B cell (primary cell): ENCODE data around the gene SFSWAP. TPM values are rescaled to one million over a fixed set of nuclear protein-coding genes. Genes with fewer than 3 reads are reported as not detected.

ENCODE experiments used
- ATAC-seq: fragments of 200-7000 bp; cut with Tn5 transposase; one replicate; pipeline ENCODE4 v1.10.0; 2021; ENCODE audit warnings: low read depth, mild to moderate bottlenecking, moderate number of reproducible peaks, moderate library complexity
- CTCF ChIA-PET: fragments of 350-600 bp; sonication (Branson Sonifier 250); formaldehyde crosslinking; loops from one replicate; lab custom pipeline; 2021; ENCODE audit warnings: antibody characterized with exemption, inconsistent platforms; lab: Charles Lee
- POLR2A ChIA-PET: fragments of 350-600 bp; sonication (Branson Sonifier 250); formaldehyde crosslinking; loops from one replicate; lab custom pipeline; 2021; ENCODE audit warnings: antibody characterized with exemption; lab: Charles Lee
- DNase-seq: peaks from one replicate; pipeline ENCODE4 v3.0.0; 2013
- H2AFZ ChIP-seq: 2 replicates; pipeline ENCODE4 v1.6.1; 2012; ENCODE audit warnings: mild to moderate bottlenecking, low read depth, low read length; ENCODE audit not compliant: insufficient read depth, poor library complexity, severe bottlenecking
- H3K27ac ChIP-seq, 2 donors: 1 replicate in 1 of 2; 2 replicates in 1 of 2; pipeline ENCODE4 v1.5.1; 2012 to 2013; ENCODE audit warnings: low read length in 2 of 2, mild to moderate bottlenecking in 2 of 2, moderate library complexity in 1 of 2
- H3K27me3 ChIP-seq, 4 experiments: fragments of 200-600 bp in 1 of 4; sonication (generic) in 1 of 4; replicated peaks in 1 of 4; 1 replicate in 2 of 4; 2 replicates in 2 of 4; pipeline versions ENCODE4 v1.6.1 to v1.7.0; 2013 to 2016; ENCODE audit warnings: low read length in 3 of 4, mild to moderate bottlenecking in 2 of 4, mixed read lengths in 1 of 4, moderate library complexity in 1 of 4; ENCODE audit not compliant: insufficient read depth in 4 of 4, control insufficient read depth in 3 of 4; ENCODE audit errors: control extremely low read depth in 1 of 4
- H3K36me3 ChIP-seq, 2 experiments: replicated peaks in 1 of 2; 1 replicate in 1 of 2; 2 replicates in 1 of 2; pipeline versions ENCODE4 v1.6.1 to v1.7.1; 2013; ENCODE audit warnings: low read length in 1 of 2; ENCODE audit not compliant: insufficient read depth in 2 of 2, control insufficient read depth in 1 of 2; ENCODE audit errors: control extremely low read depth in 1 of 2, extremely low read depth in 1 of 2
- H3K4me1 ChIP-seq, 2 donors: fragments of 200-600 bp in 1 of 2; sonication (generic) in 1 of 2; 1 replicate in 1 of 2; 2 replicates in 1 of 2; pipeline versions ENCODE4 v1.5.1 to v1.6.1; 2013 to 2017; ENCODE audit warnings: low read length in 2 of 2; ENCODE audit not compliant: control insufficient read depth in 2 of 2, insufficient read depth in 2 of 2
- H3K4me2 ChIP-seq: replicated peaks from 2 replicates; pipeline ENCODE3; 2012; ENCODE audit warnings: mild to moderate bottlenecking, low read depth, low read length; ENCODE audit not compliant: poor library complexity, severe bottlenecking
- H3K4me3 ChIP-seq, 5 experiments: fragments of 200-600 bp in 1 of 5; sonication (generic) in 1 of 5; 1 replicate in 3 of 5; 2 replicates in 2 of 5; pipeline versions ENCODE4 v1.5.1 to v1.7.0; 2011 to 2016; ENCODE audit warnings: low read length in 4 of 5, mild to moderate bottlenecking in 4 of 5, low read depth in 2 of 5, control low read depth in 1 of 5, moderate library complexity in 1 of 5; ENCODE audit not compliant: insufficient read depth in 1 of 5; ENCODE audit errors: control extremely low read depth in 1 of 5, extremely low read depth in 1 of 5
- H3K79me2 ChIP-seq: fragments of 200-600 bp; sonication (generic); one replicate; pipeline ENCODE4 v1.6.0; 2016; ENCODE audit warnings: low read length; ENCODE audit not compliant: control insufficient read depth, insufficient read depth
- H3K9ac ChIP-seq: fragments of 200-600 bp; sonication (generic); 2 replicates; pipeline ENCODE4 v1.6.1; 2017; ENCODE audit warnings: mild to moderate bottlenecking, low read length, moderate library complexity
- H3K9me3 ChIP-seq, 3 donors: one replicate each; pipeline versions ENCODE4 v1.6.1 to v1.7.1; 2013; ENCODE audit warnings: low read length in 2 of 3; ENCODE audit not compliant: control insufficient read depth in 2 of 3, insufficient read depth in 1 of 3; ENCODE audit errors: control extremely low read depth in 1 of 3
- H4K20me1 ChIP-seq: 2 replicates; pipeline ENCODE4 v1.6.0; 2012; ENCODE audit warnings: mild to moderate bottlenecking, low read length; ENCODE audit not compliant: insufficient read depth, control insufficient read depth, poor library complexity, severe bottlenecking
- H3K27ac Mint-ChIP-seq: one replicate; pipeline ENCODE4 v1.8.0; 2021; ENCODE audit warnings: mixed read lengths
- H3K27me3 Mint-ChIP-seq: one replicate; pipeline ENCODE4 v1.8.0; 2021; ENCODE audit warnings: mixed read lengths
- H3K4me1 Mint-ChIP-seq: one replicate; pipeline ENCODE4 v1.8.0; 2021; ENCODE audit warnings: mixed read lengths
- H3K4me3 Mint-ChIP-seq: one replicate; pipeline ENCODE4 v1.8.0; 2021; ENCODE audit warnings: mixed read lengths
- H3K9me3 Mint-ChIP-seq: one replicate; pipeline ENCODE4 v1.8.0; 2022; ENCODE audit warnings: mixed read lengths; ENCODE audit not compliant: insufficient read depth
- CTCF ChIP-seq: fragments of 200-600 bp; IDR thresholded peaks from one replicate; pipeline ENCODE4 v1.8.0; 2022; ENCODE audit warnings: antibody characterized with exemption, mild to moderate bottlenecking
- EZH2 ChIP-seq: IDR thresholded peaks from 2 replicates; pipeline ENCODE4 v1.6.1; 2012; ENCODE audit warnings: borderline replicate concordance, low read depth, mild to moderate bottlenecking, moderate library complexity, low read length; ENCODE audit not compliant: insufficient read depth, poor library complexity, severe bottlenecking
- WGBS: methylation state at CpG from one replicate; pipeline ENCODE4 v1.1.5; 2013; ENCODE audit warnings: missing lambda C conversion rate; ENCODE audit not compliant: insufficient coverage; 5-methylcytosine and 5-hydroxymethylcytosine counted together
- intact Hi-C: fragments of 100-400 bp; cut with micrococcal nuclease; formaldehyde crosslinking; loops from one replicate; pipeline ENCODE4 v1.10.0; 2022
- polyA plus RNA-seq: library from polyadenylated mRNA; depleted of rRNA; stranded (reverse); fragments of >200 nt; gene quantifications from 2 replicates; pipeline ENCODE4 v1.2.3, GENCODE V29; 2012
- total RNA-seq, 2 donors: library from RNA; stranded (reverse); fragments of 120-200 nt in 1 of 2; gene quantifications; 1 replicate in 1 of 2; 2 replicates in 1 of 2; pipeline versions ENCODE4 v1.2.3 to v1.2.4, GENCODE V29; 2013 to 2022

SFSWAP gene
- total and polyA plus RNA-seq, 2 donors (not counting 1 experiment from before 2014, with no cell fraction given): 69.3 to 122 TPM

- Histone ChIP-seq H3K4me2 (no peak overlapping the region), H3K27ac (no peak overlapping the region), H3K9me3 (peaks cover 0 to 8% (median 0%) of the 10 kb centered on the region in 3 donors), H3K4me3 (no peak overlapping the region), H3K79me2 (no peaks in the 10 kb centered on the region), H3K9ac (no peak overlapping the region), H4K20me1 (no peaks in the 10 kb centered on the region), H3K4me1 (no peaks in the 10 kb centered on the region), H3K27me3 (peaks cover 0 to 6% (median 0%) of the 10 kb centered on the region in 4 experiments), H3K36me3 (no peaks in the 10 kb centered on the region), H2AFZ (no peak overlapping the region)
- no peak overlapping the region for H3K4me3 Mint-ChIP-seq
- WGBS: 87% methylated on average over 3 of the region's 6 CpGs
- ChIA-PET POLR2A (no interaction called here), CTCF (no interaction called here)
- peaks cover 14% of the 10 kb centered on the region for H3K27me3 Mint-ChIP-seq
- intact Hi-C loops: no loop called here
- no peak overlapping the region for H3K27ac Mint-ChIP-seq
- TF ChIP-seq EZH2: no peak
- H3K9me3 Mint-ChIP-seq: peaks cover 3% of the 10 kb centered on the region
- DNase-seq (no peak), ATAC-seq (no peak)
- no peaks in the 10 kb centered on the region for H3K4me1 Mint-ChIP-seq
These were observed 36.5 kb upstream of the SFSWAP start for GRCh38 chr12:131674373-131674772.

- peaks cover 12% of the 10 kb centered on the region for H3K27me3 Mint-ChIP-seq
- Histone ChIP-seq H3K27ac (no peak overlapping the region), H3K9ac (no peak overlapping the region), H3K9me3 (peaks cover 0 to 8% (median 0%) of the 10 kb centered on the region in 3 donors), H2AFZ (no peak overlapping the region), H4K20me1 (no peaks in the 10 kb centered on the region), H3K27me3 (peaks cover 0 to 6% (median 0%) of the 10 kb centered on the region in 4 experiments), H3K4me1 (no peaks in the 10 kb centered on the region), H3K36me3 (no peaks in the 10 kb centered on the region), H3K79me2 (no peaks in the 10 kb centered on the region), H3K4me3 (no peak overlapping the region), H3K4me2 (no peak overlapping the region)
- WGBS: 88% methylated on average over 17 of the region's 21 CpGs
- CTCF ChIA-PET: no interaction called here
- intact Hi-C loops: no loop called here
- H3K4me1 Mint-ChIP-seq: no peaks in the 10 kb centered on the region
- ATAC-seq: no peak
- POLR2A ChIA-PET: no interaction called here
- TF ChIP-seq CTCF: no peak
- TF ChIP-seq EZH2: no peak
- H3K9me3 Mint-ChIP-seq: peaks cover 3% of the 10 kb centered on the region
- no peak overlapping the region for H3K4me3 Mint-ChIP-seq
- H3K27ac Mint-ChIP-seq: no peak overlapping the region
- no peak for DNase-seq
These were observed 35.5 kb upstream of the SFSWAP start for GRCh38 chr12:131675126-131676080.
